K562 (cell line): Measurements from ENCODE around the gene FAM110D. TPM values are rescaled to one million over a fixed set of nuclear protein-coding genes. Genes with fewer than 3 reads are reported as not detected.
A peak's percentile ranks its signal among the peaks of the same experiment; 100 is the strongest.

Source experiments
- BRCA1 ChIP-seq, 2 experiments: fragments of 450-650 bp in 1 of 2; sonication (generic) in 1 of 2; formaldehyde crosslinking in 1 of 2; IDR thresholded peaks; 2 replicates each; pipeline versions ENCODE4 v1.5.0 to v1.6.1; 2017 to 2020; ENCODE audit warnings: mild to moderate bottlenecking in 1 of 2, missing genetic modification reagents in 1 of 2
- CCNT2 ChIP-seq: IDR thresholded peaks from 2 replicates; pipeline ENCODE4 v1.6.1; 2011; ENCODE audit warnings: borderline replicate concordance, low read depth, mild to moderate bottlenecking, moderate library complexity, mixed read lengths, low read length; ENCODE audit not compliant: insufficient read length; ENCODE audit errors: extremely low read depth
- CHD4 ChIP-seq: fragments of 200-600 bp; sonication (generic); IDR thresholded peaks from 3 replicates; pipeline ENCODE4 v1.6.1; 2012; ENCODE audit warnings: low read depth, mild to moderate bottlenecking, mixed read lengths, low read length, inconsistent platforms; ENCODE audit not compliant: insufficient read depth, insufficient replicate concordance, poor library complexity, severe bottlenecking
- FIP1L1 ChIP-seq: fragments of 200-400 bp; formaldehyde crosslinking; IDR thresholded peaks from 2 replicates; pipeline ENCODE4 v1.6.1; 2018; ENCODE audit warnings: mild to moderate bottlenecking, low read depth, low read length; ENCODE audit not compliant: poor library complexity, severe bottlenecking
- HNRNPK ChIP-seq: fragments of 200-400 bp; formaldehyde crosslinking; IDR thresholded peaks from one replicate; pipeline ENCODE4 v1.6.1; 2018; ENCODE audit warnings: mild to moderate bottlenecking, low read depth, low read length; ENCODE audit not compliant: poor library complexity, severe bottlenecking
- MEF2A ChIP-seq: IDR thresholded peaks from 2 replicates; pipeline ENCODE4 v1.6.1; 2011; ENCODE audit warnings: low read depth, mild to moderate bottlenecking, low read length, moderate library complexity; ENCODE audit not compliant: control insufficient read depth
- MTF1 ChIP-seq: fragments of 250-450 bp; sonication (Bioruptor Pico); IDR thresholded peaks from 2 replicates; pipeline ENCODE4 v1.9.0; 2021; ENCODE audit warnings: moderate library complexity, mild to moderate bottlenecking, inconsistent platforms, borderline replicate concordance
- NEUROD1 ChIP-seq: fragments of 150-350 bp; IDR thresholded peaks from 2 replicates; pipeline ENCODE4 v1.6.1; 2014; ENCODE audit warnings: borderline replicate concordance, low read length, low read depth; ENCODE audit not compliant: partially characterized antibody
- NR4A1 ChIP-seq, 2 experiments: fragments of 250-450 bp in 1 of 2; fragments of 450-650 bp in 1 of 2; sonication (Bioruptor Pico) in 1 of 2; IDR thresholded peaks; 2 replicates each; pipeline versions ENCODE4 v1.4.0 to v1.6.1; 2016 to 2020; ENCODE audit warnings: mild to moderate bottlenecking in 2 of 2, missing compliant biosample characterization in 1 of 2, missing genetic modification characterization in 1 of 2, moderate library complexity in 1 of 2
- RBM14 ChIP-seq: fragments of 200-400 bp; formaldehyde crosslinking; IDR thresholded peaks from 2 replicates; pipeline ENCODE4 v1.6.1; 2018; ENCODE audit warnings: low read depth, mild to moderate bottlenecking, low read length, moderate library complexity, borderline replicate concordance; ENCODE audit not compliant: insufficient read depth
- SP1 ChIP-seq: sonication (generic); formaldehyde crosslinking; IDR thresholded peaks from 2 replicates; pipeline ENCODE4 v1.8.1; 2022; ENCODE audit warnings: mild to moderate bottlenecking, missing genetic modification reagents
- ZNF644 ChIP-seq: fragments of 200-800 bp; sonication (Bioruptor generic); IDR thresholded peaks from 2 replicates; pipeline ENCODE4 v1.6.1; 2016; ENCODE audit warnings: low read depth, missing genetic modification characterization, missing compliant biosample characterization
- polyA plus RNA-seq, 8 experiments: library from polyadenylated mRNA; depleted of rRNA in 4 of 8; stranded (reverse) in 5 of 8; unstranded in 3 of 8; fragments of >200 nt; fragmentation: Nextera tagmentation in 2 of 8; fragmentation: Illumina TruSeq in 1 of 8; extraction: Ambion mirVana in 2 of 8; extraction: Trizol in 1 of 8; gene quantifications; 2 replicates each; pipeline versions ENCODE4 v1.2.1 to v1.2.3, GENCODE V29; 2011 to 2014; ENCODE audit warnings: inconsistent platforms in 1 of 8, missing spikeins in 1 of 8
- total RNA-seq, 7 experiments: library from RNA; depleted of rRNA in 6 of 7; stranded (reverse); fragments of >200 nt in 6 of 7; fragmentation: Illumina TruSeq in 2 of 7; extraction: Trizol in 2 of 7; gene quantifications; 2 replicates each; pipeline versions ENCODE4 v1.2.1 to v1.2.3, GENCODE V29; 2011 to 2021; ENCODE audit warnings: low replicate concordance in 1 of 7
- TF ChIP-seq, protein P1 (sequence below): fragments of 200-800 bp; sonication (Bioruptor generic); IDR thresholded peaks from 2 replicates; pipeline ENCODE4 v1.6.1; 2016; ENCODE audit warnings: missing genetic modification characterization, missing compliant biosample characterization
- TF ChIP-seq, protein P2 (sequence below): sonication (generic); formaldehyde crosslinking; IDR thresholded peaks from 2 replicates; pipeline ENCODE4 v1.8.0; 2022; ENCODE audit warnings: missing genetic modification reagents, mild to moderate bottlenecking, moderate library complexity, borderline replicate concordance
- TF ChIP-seq, protein P3 (sequence below): fragments of 250-450 bp; sonication (Bioruptor Pico); IDR thresholded peaks from 2 replicates; pipeline ENCODE4 v1.8.0; 2022; ENCODE audit warnings: moderate library complexity, mild to moderate bottlenecking, inconsistent platforms

The FAM110D gene
- total and polyA plus RNA-seq, 9 of the 15 experiments (the other 6 are each of a cell fraction or from before 2014, with no cell fraction given): 0.04 to 1.1 (median 0.33) TPM

DNA sequence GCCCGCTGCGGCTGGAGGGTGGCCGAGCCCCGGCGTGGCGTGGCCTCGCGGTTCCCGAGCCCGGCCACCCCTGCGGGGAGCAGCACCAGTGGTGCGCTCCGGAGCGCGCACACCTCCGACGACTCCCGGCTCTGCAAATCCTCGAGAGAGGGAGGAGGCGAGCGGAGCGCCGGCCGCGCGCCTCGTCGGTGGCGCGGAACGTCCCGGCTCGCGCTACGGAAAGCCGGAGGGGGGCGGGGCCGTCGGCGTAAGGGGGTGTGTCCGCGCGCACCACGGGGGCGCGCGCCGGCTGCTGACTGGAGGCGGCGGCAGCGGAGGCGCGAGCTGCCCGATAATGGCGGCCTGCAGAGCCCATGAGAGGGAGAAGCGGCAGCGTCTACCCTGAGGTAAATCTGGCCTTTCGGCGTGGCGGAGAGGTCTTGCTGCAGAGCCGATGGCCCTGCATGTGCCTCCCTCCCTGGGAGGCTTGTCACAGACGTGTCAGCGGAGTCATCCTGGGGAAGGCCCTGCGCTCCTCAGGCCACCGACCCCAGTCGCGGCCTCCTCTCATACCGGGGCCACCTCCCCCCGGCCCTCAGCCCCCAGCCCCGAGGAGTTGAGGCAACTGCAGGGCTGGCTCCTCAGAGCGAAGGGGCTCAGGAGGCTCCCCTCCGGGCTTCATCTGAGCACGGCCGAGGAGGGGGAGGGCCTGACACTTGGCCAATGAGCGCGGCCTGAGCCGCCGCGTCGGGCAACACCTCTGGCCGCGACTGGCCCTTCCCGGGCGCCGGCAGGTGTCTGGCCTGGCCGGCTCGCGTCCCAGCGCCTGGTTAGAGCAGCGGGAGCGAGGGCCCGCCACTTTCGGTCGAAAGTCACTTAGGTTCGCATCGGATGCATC, 47.1 kb upstream of the FAM110D start, which contains the start of gene PDIK1L (continued):
- TF ChIP-seq, protein P1, sequence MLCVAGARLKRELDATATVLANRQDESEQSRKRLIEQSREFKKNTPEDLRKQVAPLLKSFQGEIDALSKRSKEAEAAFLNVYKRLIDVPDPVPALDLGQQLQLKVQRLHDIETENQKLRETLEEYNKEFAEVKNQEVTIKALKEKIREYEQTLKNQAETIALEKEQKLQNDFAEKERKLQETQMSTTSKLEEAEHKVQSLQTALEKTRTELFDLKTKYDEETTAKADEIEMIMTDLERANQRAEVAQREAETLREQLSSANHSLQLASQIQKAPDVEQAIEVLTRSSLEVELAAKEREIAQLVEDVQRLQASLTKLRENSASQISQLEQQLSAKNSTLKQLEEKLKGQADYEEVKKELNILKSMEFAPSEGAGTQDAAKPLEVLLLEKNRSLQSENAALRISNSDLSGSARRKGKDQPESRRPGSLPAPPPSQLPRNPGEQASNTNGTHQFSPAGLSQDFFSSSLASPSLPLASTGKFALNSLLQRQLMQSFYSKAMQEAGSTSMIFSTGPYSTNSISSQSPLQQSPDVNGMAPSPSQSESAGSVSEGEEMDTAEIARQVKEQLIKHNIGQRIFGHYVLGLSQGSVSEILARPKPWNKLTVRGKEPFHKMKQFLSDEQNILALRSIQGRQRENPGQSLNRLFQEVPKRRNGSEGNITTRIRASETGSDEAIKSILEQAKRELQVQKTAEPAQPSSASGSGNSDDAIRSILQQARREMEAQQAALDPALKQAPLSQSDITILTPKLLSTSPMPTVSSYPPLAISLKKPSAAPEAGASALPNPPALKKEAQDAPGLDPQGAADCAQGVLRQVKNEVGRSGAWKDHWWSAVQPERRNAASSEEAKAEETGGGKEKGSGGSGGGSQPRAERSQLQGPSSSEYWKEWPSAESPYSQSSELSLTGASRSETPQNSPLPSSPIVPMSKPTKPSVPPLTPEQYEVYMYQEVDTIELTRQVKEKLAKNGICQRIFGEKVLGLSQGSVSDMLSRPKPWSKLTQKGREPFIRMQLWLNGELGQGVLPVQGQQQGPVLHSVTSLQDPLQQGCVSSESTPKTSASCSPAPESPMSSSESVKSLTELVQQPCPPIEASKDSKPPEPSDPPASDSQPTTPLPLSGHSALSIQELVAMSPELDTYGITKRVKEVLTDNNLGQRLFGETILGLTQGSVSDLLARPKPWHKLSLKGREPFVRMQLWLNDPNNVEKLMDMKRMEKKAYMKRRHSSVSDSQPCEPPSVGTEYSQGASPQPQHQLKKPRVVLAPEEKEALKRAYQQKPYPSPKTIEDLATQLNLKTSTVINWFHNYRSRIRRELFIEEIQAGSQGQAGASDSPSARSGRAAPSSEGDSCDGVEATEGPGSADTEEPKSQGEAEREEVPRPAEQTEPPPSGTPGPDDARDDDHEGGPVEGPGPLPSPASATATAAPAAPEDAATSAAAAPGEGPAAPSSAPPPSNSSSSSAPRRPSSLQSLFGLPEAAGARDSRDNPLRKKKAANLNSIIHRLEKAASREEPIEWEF (CRISPR knock-in tag): peak; percentile 87; the same call in 1 of the 2 replicates
- TF ChIP-seq NR4A1 (CRISPR knock-in tag; IDR thresholded peaks at IDR 0.05) (peak; percentile 94), NR4A1 (tag; IDR thresholded peaks at IDR 0.05) (peak; percentile 37; the same call in 1 of the 2 replicates), BRCA1 (IDR thresholded peaks at IDR 0.05) (no peak), BRCA1 (CRISPR knock-in tag; IDR thresholded peaks at IDR 0.05) (0 out of 2 replicates have a peak, but pooled peaks have one; percentile 64), FIP1L1 (peak; percentile 19), CHD4 (peak; percentile 40), HNRNPK (no peak), RBM14 (0 out of 2 replicates have a peak, but pooled peaks have one; percentile 29), ZNF644 (tag) (no peak; the same call in 1 of the 2 replicates), MTF1 (CRISPR knock-in tag) (no peak; the same call in 1 of the 2 replicates), MEF2A (no peak), SP1 (CRISPR knock-in tag) (peak; percentile 85), CCNT2 (peak; percentile 97), NEUROD1 (peak; percentile 73)
- TF ChIP-seq, protein P2, sequence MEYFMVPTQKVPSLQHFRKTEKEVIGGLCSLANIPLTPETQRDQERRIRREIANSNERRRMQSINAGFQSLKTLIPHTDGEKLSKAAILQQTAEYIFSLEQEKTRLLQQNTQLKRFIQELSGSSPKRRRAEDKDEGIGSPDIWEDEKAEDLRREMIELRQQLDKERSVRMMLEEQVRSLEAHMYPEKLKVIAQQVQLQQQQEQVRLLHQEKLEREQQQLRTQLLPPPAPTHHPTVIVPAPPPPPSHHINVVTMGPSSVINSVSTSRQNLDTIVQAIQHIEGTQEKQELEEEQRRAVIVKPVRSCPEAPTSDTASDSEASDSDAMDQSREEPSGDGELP: peak; percentile 34; the same call in 1 of the 2 replicates
- TF ChIP-seq, protein P3, sequence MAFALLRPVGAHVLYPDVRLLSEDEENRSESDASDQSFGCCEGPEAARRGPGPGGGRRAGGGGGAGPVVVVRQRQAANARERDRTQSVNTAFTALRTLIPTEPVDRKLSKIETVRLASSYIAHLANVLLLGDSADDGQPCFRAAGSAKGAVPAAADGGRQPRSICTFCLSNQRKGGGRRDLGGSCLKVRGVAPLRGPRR: peak; percentile 69; the same call in 1 of the 2 replicates
